ENCODE data around the gene GMEB2.
"Not testable (repeated sequence)": the region's sequence is repeated elsewhere in the genome, so short reads cannot be mapped to it uniquely, and the experiment has no call there.

GMEB2 gene

DNA sequence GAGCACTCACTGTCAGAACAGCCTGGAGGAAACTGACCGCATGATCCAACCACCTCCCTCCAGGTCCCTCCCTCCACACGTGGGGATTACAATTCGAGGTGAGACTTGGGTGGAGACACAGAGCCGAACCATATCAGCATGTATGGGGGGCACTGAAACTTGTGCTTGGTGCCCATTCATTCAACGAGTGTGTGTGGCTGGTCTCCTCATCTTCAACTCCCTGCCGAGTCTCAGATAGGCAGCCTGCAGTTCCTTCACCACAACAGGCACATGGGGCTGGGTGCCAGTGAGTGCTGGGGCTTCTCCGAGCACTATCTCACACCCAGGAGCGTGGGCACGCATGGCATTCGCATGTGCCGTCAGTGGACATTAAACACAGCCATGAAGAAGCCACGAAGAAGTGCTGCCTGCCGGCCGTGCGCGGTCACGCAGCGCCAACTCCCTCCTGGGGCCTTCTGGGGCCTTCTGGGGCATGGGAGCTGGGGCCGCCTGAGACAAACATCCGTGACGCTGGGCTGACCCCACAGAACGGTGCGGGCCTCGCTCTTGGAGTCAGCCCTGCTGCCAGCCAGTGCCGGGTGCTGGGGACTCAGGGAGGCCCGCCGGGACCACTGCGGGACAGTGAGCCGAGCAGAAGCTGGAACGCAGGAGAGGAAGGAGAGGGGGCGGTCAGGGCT, 30.5 kb upstream of the GMEB2 start:
- DNase-seq (ENCODE audit: low spot score): no peak

DNA sequence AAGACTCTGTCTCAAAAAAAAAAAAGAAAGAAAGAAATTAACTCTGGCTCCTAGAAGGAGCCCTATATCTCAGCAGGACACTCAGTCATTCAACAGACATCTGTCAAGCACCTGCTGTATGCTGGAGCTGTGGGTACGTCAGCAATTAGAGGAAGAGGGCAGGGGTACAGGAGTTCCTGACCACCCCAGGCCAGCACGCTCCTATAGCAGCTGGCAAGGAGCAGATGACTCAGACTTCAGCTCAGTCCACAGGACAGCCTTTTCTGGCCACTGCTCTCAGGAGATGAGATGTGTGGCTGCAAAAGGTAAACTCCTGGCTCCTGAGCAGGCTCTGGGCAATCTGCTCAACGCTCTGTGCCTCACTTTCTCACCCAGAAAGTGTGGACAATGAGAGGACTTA, 29.6 kb upstream of the GMEB2 start:
- DNase-seq (ENCODE audit: low spot score): no peak

DNA sequence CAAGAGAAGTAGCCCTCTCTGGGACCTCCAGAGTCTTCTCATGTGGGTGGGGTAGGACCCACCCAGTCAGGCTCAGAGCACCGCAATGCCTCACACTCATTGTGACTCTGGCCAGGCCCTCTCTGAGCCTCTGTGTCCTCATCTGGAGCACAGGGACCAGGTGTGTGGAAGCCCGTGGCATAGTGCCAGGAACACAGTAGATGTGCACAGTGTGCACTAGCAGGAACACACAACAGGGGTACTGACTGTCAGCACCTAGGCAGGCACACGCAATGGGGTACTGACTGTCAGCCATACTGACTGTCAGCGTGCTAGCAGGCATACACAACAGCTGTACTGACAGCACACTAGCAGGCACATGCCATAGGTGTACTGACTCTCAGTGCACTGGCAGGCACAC, 28.3 kb upstream of the GMEB2 start:
- no peak for DNase-seq (ENCODE audit: low spot score)

DNA sequence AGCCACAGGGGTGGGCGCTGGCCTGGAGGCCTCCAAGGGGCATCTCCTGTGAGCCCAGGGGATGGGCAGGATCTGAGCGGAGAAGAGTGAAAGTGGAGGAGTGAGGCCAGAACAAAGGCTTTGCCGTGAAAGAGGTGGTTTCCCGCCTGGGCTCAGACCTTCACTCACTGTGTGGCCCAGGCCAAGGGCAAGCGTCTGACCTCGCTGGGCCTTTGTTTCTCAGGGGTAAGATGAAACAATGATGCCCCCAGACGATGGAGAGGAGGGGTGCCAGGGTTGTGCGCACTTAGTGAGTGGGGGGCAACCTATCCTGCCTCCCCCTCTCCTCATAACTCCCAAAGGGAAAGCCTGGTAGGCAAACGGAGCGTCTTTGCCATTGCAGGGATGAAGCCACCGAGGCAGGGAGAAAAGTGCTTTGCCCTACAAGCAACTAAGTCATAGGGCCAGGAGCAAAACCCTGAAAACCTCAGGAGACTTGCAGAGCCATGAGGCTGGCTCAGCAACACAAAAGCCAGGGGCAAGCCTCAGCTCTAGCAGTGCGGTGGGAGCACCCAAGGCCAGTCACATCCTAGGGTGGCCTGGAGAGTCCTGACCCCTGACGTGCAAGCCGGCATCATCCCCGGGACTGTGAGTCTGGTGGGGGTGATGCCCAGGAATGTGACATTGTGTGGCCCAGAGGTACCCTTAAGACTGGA, 27.2 kb upstream of the GMEB2 start:
- no peak for DNase-seq (ENCODE audit: low spot score)

DNA sequence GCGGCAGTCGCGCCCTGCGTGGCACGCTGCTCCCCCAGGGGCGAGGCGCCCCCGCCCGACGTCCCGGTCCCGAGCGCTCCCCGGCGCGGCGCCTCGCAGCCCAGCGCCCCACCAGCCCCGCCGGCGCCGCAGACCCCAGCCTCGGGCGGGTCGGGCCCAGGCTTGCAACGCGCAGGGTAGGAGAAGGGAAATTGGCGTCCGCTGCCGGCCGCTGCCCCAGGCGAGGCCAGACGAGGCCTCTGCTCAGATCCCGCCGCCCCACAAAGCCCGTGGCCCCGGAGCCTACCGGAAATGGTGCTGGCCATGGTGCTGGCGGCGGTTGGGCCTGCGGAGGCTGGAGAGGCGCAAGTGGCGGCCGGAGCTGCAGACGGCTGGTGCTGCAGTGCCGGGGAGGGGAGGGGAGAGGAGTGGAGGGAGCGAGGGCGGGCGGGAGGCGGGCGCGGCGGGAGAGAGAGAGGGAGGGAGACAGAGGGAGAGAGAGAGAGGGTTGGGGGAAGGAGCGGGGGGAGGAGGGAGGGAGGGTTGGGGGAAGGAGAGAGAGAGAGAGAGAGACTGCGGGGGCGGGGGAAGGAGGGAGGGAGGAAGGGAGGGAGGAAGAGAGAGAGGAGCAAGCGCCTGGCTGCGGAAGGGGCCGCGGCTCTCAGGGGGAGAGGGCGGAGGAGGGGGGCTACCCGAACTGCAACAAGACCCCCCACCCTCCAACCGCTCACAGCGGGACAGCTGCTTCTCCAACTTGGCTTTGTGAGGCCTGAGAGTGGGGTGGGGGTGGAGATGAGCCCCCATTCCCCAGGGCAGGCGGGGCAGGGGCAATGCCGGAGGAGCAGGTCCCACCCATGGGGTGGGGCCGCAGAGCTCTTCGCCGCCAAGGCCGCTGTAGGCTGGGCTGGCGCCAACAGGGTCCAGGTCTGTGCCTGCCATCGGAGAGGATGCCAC, 26.4 kb upstream of the GMEB2 start, which contains the start of gene STMN3:
TSS of gene STMN3 (minus strand) at position 384 of the 933 bp plus-strand sequence. CDS start at position 305, 79 bp downstream.
- DNase-seq (ENCODE audit: low spot score): peak; percentile 61

DNA sequence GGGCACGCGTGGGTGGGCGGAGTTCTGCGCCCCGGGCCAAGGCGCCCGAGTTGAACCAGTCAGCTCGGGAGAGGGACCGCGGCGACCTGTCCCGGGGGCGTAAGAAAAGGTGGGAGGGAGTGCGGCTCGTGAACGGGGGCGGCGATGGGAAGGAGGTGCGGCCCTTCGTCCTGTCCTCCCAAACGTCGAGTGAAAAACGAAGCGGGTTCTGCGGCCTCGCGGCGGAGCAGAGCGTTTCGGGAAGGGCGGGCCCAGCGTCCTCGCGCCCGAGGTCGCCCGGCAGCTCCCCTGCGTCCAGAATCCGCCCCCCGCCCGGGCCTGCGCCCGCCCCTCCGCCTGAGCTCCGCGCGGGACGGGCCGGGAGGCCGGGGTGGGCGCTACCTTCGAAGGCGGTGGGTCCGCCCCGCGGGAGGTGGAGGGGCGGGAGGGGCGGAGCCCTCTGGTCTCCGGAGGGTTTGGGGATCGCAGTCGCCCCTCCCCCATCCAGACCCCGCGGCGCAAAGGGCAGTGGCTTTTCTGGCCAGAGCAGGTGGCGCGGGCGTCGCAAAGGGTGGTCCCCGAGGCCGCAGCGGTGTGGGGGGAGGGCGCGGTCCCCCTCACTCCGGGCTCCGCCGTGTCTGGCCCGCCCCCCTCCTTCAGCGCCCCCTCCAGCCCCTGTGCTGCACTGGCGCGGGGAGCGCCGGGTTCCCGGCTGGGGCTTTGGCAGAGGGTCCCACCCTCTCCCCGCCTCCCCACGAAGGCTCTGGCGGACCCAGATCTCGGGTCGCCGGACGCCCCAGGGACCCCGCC, 25.5 kb upstream of the GMEB2 start:
- peak; percentile 18 for DNase-seq (ENCODE audit: low spot score)

DNA sequence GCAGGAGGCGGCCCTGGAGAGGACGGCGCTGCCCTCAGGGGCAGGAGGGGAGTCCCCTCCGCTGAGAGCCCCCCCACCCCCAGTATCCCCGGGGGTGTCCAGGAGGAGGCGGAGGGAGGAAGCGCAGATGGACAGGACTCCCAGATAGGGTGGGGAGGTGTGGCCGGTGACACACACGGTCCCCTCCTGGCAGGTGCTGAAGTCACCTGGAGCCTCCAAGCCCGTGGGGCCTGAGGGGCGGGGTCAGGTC, 25.0 kb upstream of the GMEB2 start:
- peak; percentile 30 for DNase-seq (ENCODE audit: low spot score)

DNA sequence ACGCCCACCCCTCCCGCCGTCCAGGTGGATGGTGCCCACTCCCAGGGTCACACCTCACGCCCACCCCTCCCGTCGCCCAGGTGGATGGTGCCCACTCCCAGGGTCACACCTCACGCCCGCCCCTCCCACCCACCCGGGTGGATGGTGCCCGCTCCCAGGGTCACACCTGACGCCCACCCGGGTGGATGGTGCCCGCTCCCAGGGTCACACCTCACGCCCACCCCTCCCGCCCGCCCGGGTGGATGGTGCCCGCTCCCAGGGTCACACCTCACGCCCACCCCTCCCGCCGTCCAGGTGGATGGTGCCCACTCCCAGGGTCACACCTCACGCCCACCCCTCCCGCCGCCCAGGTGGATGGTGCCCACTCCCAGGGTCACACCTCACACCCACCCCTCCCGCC, 23.6 kb upstream of the GMEB2 start:
- not testable (repeated sequence) for DNase-seq (ENCODE audit: low spot score)

DNA sequence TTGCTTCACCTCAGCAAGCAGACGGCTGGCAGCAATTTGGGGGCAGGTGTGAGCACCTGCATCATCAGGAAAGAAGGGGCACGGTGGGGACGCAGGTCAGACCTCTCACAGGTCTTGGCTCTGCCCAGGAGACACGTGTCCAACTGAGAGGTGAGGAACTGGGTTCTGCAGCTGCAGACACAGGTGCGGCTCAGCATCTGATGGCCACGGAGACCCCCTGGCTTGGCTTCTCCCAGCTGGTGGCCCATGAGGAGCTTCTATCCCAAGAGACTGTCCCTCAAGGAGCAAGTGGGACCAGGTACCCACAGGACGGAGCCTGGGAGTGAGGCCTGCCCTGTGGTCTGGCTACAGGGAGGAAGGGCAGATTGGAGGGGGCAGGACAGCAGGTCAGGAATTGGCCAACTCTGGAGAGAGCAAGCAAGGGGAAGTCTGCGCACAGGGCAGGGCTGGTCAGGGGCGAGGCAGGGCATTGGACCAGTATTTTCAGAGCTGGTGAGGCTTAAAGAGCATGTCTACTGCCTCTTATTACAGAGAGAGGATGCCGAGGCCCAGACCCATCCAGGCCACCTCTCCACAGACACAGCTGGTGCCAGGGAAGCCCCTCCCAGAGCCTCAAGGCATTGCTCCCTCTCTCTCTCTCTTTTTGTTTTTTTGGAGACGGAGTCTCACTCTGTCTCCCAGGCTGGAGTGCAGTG, 22.1 kb upstream of the GMEB2 start:
- DNase-seq (ENCODE audit: low spot score): no peak

DNA sequence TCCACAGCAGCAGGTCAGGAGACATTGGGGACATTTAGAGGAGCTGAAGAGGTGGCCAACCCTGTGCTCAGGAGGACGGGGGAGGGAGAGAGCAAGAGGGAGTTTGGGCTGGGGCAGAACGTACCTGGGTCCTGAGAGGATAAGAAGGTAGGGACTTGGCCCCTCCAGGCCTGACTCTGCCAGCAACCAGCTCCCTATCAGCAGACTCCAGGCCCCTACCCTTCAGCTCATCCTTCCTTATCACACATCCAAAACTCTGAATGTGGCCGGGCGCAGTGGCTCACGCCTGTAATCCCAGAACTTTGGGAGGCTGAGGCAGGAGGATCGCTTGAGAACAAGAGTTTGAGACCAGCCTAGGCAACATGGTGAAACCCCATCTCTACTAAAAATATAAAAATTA, 21.3 kb upstream of the GMEB2 start:
- DNase-seq (ENCODE audit: low spot score): no peak

DNA sequence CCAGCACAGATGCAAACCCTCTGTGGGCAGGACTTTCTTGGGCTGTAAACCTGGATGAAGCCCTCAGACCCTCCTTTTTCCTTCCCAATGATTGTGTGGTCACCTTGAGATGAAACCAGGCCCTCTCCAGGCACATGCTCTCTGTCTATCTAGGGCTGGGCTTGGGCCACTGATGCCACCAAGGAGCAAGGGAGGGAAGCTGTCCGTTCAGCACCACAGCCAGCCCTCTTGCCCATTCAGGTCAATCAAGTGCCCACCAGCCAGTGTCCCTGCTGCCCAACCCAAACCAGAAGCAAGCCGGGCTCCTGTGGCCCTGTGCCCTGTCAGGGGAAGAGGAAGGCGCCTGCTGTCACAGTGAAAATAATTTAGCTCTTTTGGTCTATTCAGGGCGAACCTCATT, 18.3 kb upstream of the GMEB2 start:
- DNase-seq (ENCODE audit: low spot score): no peak

DNA sequence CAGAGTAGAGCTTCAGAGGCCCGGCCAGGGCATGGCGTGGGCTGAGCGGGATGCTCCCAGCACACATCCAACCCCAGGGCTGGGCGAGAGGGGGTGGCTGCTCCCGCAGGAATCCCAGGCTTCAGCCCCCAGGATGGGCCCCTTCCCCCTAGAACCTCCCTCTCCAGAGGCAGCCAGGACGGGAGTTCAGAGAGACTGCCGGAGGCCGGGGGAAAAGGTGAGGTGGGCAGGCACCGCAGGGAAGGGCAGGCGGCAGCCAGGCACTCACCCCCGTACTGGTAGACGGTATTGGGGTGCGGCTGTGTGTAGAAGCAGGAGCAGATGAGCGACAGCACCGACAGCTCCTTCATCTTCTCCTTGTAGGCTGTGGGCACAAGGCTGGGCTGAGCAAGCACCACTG, 17.0 kb upstream of the GMEB2 start:
- no peak for DNase-seq (ENCODE audit: low spot score)

DNA sequence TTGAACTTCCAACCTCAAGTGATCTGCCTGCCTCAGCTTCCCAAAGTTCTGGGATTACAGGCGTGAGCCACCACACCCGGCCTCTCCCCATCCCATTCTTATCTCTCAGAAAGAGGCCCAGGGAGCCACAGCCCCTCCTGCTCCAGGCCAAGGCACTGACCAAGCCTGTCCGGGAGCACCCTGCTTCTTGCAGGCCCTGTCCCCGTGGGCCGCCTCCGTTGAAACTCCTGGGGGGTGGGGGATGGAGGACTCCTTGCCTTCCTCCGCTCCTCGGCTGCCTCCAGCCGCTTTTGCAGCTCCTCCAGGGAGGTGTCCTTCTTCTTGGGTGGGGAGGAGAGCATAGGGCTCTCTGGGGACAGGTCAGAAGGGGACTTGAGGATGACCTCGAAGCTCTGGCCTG, 16.6 kb upstream of the GMEB2 start:
- no peak for DNase-seq (ENCODE audit: low spot score)

DNA sequence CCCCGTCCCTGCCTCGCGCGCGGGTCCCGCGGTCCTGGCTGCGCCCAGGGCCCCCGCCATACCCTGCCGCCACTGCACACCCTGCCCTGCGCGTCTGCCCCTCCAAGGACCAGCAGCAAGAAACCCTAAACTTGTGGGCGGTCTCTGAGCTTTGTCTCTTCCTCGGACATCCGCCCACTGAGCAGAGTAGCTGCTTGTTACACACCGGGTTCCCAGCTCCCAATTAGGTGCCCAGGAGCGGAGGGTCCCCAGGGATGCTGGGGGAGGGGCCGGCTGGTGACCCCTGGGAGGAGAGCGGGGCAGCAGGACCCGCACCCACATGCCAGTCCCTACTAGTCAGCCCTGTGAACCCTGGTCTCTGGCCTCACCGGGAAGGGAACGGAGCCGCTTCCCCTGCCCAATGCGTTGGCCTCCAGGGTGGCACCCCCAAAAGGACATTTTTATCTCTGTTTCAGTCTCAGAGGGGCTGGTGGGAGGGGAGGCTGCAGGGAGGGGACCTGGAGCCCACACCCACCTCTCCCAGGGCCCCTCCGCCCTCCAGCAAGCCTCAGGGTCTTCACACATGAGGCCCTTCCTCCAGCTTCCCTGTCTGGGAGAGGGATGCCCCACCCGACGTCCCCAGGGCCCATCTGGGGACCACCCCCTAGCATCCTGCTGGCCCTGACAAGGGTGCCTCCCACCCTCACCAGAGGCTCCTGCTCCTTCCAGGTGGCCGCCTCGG, 15.8 kb upstream of the GMEB2 start:
- no peak for DNase-seq (ENCODE audit: low spot score)

DNA sequence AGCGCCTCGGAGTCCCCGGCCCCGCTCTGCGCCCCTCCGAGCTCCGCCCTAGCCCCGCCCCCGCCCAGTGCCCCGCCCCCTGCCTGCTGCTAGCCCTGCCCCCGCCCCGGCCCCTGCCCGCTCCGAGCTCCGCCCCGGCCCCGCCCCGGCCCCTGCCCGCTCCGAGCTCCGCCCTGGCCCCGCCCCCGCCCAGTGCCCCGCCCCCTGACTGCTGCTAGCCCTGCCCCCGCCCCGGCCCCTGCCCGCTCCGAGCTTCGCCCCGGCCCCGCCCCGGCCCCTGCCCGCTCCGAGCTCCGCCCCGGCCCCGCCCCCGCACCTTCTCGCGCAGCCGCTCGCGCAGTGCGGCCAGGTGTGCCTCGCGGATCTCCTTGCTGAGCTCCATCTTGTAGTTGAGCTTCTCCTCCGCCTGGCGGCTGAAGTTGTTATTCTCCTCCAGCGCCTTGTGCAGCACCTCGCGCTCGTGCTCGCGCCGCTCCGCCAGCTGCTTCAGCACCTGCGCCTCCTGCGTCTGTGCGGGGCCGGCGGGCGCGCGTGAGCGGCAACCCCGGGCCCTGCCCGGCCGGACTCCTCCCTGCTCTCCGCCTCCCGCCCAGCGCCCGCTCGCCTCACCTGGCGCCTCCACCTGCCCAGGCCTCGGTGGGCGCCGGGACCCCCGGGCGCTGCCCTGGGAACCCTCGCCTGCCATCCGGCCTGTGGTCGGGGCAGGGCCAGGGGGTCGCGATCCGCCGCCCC, 15.1 kb upstream of the GMEB2 start:
- DNase-seq (ENCODE audit: low spot score): peak; percentile 97

DNA sequence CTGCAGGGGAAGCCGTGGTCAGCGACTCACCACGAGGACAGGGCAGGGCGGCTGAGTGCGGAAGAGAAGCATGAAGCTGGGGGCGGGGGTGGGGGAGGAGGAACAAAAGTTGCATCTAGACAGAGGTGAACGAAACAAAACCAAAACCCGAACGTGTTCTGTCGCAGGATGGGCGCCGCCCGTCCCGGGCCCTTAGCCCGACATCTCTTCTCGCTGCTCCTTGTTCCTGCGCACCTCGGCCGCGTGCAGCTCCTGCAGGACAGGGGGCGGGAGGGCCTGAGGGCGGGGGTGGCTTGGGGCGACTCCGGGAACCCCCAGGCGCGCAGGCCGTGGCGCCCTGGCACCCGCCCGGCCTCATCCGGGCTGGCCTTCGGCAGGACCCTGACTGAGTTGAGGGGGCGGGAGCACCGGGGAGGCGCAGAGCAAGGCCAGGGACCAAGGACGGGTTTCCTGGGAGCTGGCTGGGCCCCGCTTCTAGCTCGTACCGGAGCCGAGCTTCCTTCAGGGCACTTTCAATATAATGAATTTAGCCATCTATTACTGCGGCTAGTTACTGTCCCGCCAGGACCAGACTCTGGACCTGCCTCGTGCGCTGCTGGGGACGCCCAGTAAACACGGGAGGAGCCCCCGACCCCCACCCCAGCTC, 14.4 kb upstream of the GMEB2 start:
- DNase-seq (ENCODE audit: low spot score): peak; percentile 52

DNA sequence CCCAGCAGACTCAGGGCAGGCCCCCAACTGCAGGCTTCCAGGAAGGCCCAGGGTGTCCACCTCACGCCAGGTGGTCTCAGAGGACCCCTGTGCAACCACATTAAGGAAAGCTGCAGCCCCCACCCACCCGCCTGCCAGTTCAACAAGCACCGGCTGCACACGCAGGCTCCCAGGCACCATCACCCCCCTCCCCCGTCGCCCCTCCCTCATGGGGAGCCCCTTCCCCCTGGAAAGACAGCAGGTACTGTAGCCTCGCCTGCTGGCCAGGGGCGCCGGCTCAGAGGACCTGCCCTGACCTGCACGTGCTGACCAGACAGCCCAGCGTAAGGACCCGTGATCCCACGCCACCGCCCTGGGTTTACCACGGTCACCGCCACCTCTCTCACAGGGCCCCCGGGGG, 13.8 kb upstream of the GMEB2 start:
- peak; percentile 2 for DNase-seq (ENCODE audit: low spot score)

DNA sequence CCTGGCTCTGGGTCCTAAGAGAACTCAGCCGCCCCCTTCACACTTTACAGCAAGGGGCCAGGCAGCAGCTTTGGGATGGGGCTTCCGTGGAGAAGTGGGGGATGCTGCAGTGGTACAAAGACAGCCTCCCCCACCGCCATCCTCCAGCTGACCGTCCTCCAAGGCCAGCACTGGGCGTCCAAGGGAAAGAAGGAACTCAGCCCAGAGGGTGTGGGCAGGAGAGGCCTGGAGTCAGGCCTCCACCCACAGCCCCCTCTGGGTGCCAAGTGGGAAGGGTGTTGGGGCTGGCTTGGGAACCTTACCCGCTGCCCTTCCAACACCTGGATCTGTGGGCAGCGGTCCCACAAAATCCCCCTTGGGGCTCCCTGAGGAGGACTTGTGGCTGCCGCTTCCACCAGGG, 13.2 kb upstream of the GMEB2 start:
- DNase-seq (ENCODE audit: low spot score): no peak

DNA sequence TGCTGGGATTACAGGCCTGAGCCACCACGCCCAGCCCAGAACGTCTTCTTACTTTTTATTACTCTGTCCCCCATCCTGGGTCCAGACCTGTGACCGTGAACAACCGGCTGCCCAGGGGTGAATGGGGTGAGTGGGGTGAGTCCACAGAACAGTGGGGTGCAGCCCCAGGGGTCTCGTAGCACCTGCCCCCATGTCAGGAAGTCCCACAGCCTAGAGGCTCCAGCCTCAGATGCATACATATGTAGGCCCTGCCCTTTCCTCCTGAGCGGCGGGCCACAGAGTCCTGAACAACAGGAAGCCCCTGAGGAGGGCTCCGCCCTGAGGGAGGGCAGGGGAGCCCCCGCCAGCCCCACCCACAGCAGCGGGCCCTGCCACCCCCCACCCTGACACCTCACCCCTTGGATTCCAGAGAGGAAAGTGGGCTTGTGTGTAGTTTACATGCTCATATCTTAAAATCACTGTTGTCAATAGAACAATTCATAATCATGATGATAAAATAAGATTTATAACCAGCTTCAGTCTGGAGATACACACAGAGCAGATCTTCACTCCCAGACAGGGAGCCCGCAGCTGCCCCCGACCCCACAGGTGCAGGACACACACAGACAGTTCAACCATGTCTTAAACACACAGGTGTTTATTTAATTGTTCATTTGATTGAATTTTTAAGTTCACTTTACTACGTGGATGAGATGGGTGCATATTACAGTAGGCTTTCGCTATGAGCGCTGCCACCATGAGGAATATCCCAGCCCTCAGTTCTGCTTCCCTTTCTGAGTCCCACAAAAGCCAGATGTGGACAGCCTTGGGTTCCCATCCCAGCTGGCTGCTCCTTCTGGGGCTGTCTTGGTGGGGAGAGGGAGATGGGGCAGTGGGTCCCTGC, 12.4 kb upstream of the GMEB2 start:
- DNase-seq (ENCODE audit: low spot score): peak; percentile 84

Measured in CD4-positive, alpha-beta T cell treated with Interleukin-15 for 4 hours (primary cell).